HG03025 (cell line): ENCODE measurements around the gene TMEM100.
A peak's percentile ranks its signal among the peaks of the same experiment; 100 is the strongest.

Experiments used
- ATAC-seq: cut with Tn5 transposase; IDR thresholded peaks from one replicate; pipeline ENCODE4 v1.9.1; 2021; ENCODE audit warnings: mild to moderate bottlenecking, moderate library complexity; ENCODE audit not compliant: unreplicated experiment, low FRiP score

The TMEM100 gene

GRCh38 chr17:55745258-55745657 lies 22.6 kb upstream of the TMEM100 start:
- ATAC-seq: no peak

DNA sequence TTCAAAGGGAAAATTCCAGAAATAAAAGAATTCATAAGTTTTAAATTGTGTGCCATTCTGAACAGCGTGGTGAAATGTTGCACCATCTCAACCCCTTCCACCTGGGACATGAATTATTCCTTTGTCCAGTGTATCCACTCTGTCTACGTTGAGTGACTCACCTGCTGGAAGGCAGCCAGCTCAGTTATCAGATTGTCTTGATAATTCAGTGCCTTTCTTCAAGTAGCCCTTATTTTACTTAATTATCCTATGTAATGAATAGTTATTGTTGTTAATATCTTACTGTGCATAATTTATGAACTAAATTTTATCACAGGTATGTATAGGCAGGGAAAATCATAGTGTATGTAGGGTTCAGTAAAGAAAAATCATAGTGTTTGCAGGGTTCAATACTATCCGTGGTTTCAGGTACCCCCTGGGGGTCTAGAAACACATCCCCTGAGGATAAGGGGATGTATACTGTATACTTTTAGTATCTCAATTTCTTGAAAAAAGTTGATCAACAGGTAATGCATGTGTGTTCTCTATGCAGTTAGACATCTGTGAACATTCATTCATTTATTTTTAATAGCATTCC lies 20.5 kb upstream of the TMEM100 start:
- ATAC-seq: peak; percentile 19

DNA sequence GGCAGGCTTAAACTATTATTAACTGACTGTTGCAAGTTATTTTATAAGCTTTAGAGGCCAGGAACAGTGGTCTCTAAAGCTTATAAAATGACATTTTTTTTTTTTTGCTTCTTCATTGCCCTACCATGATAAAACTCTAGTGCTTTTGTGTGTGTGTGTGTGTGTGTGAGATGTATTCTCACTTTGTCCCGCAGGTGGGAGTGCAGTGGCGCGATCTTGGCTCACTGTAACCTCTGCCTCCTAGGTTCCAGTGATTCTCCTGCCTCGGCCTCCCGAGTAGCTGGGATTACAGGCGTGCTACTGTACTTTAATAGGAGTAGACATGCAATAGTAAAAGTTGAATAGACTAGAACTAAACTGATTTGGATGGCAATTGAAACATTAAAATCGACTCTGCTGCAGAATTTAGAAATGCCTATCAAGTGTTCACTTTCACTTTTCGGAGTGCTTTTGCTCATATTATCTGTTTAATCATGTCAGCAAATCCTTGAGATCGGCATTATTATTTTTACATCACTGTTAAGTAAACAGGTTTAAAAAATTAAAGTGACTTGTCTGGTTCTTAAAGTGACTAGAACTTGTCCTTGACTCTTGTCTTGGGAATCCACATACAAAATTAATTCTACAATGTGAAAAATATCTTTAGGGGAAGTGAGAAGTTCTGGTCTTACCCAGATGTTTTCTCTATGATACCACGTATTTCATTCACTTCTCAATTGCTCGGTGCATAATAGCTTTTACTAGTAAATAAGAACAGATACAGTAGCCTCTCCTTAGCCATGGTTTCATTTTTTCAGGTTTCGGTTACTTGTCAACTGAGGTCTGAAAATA lies 19.8 kb upstream of the TMEM100 start:
- peak; percentile 92 for ATAC-seq

GRCh38 chr17:55741356-55741700 lies 18.7 kb upstream of the TMEM100 start:
- ATAC-seq: no peak

DNA sequence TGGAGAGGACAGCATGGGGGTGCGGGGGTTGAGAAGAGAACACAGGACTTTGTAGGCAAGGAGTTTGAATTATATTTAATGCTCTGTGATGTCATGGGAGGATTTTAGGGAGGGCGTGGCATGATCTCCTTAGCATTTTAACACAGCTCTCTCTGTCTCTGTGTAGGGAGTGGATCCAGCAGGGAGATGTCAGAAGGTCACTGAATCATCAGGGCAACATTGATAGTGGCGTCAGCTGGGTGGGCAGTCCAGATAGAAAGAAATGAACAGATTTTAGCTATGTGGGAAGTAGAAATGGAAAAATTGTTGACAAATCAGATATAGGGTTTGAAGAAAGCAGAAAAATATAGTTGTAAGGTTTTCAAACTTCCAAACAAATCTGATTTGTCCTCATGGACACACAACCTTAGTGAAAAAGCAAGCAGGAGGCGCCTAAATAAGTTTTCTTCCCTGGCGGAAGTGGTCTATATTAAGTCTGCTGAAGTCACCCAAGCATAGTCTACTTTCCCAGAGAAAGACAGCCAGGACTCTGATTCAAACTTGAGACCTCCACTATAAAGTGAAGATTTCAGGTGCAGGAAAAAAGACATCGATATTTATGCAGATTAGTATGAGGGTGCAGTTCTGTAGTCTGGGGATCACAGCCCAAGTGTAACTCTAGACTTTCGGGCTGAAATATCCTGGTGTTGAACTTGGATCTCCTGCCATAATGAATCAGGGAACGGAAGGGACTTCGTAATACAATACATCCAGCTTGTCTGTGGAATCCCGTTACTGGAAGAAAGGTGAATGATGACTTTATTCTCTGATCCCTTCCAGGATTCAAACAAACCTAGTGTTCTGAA lies 18.1 kb upstream of the TMEM100 start:
- ATAC-seq: no peak

- ATAC-seq: no peak
These were observed 15.4 kb upstream of the TMEM100 start for GRCh38 chr17:55737976-55738501.

- no peak for ATAC-seq
These were observed 13.2 kb upstream of the TMEM100 start for GRCh38 chr17:55735731-55736405.

DNA sequence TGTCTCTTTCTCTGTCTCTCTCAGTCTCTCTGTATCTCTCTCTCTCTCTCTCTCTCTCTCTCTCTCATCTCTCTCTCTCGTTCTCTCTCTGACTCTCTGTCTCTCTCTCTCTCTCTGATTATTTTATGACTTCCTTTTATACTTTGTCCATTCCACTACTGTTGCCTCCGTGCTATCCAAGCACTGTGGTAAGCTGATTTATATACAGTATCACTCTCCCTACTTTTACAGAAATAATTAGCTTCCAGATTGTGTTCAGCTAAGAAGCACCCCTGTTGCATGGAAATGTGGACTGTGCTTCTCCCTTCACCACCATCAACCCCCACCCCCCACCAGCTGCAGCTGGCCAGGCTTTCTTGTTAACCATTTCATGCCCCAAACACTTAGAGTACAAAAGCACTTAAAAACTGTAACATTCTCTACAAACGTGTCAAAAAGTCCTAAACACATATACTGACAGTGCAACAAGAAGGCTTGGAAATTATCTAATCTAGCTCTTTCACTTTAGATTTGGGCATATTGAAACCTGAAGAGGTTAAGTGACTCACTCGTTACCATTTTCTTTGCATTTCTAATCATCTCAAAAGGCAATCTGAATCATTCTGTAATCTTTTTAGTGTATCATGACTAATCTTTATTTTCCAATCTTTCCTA lies 11.6 kb upstream of the TMEM100 start:
- ATAC-seq: no peak

DNA sequence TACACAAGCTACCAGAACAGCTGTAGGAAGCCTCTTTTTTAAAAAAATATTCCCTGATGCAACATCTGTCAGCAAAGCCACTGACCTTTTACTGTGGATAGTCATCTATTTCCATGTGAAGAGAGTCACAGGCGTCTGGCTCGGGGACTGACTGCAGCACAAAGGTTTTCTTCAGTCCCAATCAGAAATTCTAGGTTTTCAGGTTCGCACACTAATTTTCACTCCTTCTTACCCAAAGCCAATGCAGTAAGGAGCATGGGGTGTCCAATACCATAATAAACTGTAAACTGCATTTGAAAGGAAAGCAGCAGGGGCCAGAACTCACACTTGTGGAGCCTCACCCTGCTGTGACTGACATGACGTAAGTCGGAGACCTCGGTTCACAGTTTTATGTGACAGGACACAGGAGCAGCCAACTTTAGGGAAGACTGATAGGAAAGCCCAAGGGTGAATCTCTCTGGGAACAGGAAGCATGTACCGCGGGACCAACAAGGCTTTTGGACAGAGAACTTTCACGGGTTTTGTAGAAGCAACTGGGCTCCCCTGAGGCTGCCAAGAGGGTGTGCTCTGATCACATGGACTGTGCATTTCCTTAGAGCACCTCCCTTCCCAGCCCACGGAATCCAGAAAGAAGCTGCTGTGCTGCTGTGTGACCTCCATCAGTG lies 9.1 kb upstream of the TMEM100 start:
- no peak for ATAC-seq

- no peak for ATAC-seq
These were observed 8.1 kb upstream of the TMEM100 start for GRCh38 chr17:55730808-55731207.

DNA sequence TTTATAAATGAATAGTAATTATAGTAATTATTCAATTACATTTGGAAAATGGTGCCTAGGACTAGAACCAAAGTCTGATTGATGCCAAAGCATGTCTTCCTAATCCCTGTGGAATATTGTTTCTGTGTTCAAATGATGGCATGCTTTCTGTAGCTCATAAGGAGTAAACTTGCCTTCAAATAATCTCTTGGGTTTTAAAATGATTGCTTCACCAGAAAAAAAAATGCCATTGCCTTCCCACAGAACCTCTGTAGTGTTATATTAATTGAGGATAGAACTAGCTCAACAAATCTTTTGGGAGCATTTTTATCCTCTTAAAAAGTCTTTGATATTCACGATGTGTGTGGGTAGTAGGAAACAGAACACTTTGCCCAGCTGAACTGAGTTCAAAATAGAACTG lies 7.7 kb upstream of the TMEM100 start:
- no peak for ATAC-seq

GRCh38 chr17:55729484-55729883 lies 6.8 kb upstream of the TMEM100 start:
- ATAC-seq: no peak

DNA sequence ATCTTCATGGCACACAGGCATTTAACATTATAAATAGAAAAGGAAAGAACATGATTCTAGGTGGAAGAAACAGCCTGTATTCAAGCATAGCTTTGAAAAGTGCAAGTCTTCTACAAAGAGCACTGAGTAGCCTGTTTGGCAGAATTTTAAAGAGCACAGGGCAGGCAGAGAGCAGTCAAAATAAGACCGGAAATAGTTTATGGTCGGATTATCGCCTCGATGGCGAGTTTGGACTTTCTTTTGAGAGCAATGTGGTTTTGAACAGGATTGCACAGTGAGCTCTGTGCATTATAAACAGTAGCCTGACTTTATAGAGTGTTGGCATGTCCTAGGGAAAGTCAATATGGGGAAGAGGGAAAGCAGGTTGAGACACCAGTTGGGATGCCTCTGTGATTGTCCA lies 6.2 kb upstream of the TMEM100 start:
- ATAC-seq: no peak

GRCh38 chr17:55728361-55728760 lies 5.7 kb upstream of the TMEM100 start:
- no peak for ATAC-seq

GRCh38 chr17:55727920-55728319 lies 5.3 kb upstream of the TMEM100 start:
- ATAC-seq: no peak

DNA sequence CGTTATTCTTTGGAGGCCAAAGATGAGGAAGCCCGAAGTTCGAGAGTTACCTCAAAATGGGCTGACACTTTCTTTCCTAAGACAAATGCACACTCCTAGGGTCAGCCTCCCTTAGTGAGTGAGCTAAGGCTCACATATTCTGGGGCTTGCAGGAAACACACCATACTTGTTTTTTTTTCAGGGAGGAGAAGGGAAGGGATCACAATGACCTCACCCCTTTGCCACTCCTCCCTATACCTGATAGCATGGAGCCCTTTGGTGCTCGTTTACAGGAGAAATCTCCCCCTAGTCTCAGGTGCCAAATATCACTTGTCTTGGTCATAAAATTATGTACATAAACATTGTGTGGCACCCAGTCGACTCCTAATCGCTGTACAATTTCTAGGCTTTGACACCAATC lies 4.6 kb upstream of the TMEM100 start:
- ATAC-seq: no peak

DNA sequence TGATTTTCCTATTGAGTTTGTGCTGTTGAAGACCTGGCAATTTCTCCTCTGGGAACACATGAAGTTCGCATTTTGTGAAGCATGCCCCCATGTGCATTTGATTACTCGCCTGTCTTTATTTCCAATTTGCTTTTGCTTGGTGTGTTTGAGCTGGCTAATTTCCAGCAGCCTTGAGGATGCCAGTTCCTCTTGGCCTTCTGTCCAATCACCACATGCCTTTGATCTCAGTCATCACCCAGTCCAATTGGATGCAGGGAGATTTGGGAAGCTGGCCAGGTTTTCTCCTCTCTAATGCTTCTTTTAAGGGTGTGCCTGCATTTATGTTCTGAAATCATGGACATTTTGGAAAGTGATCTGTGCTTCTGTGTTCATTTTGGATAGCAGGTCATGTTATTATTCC lies 3.8 kb upstream of the TMEM100 start:
- no peak for ATAC-seq

DNA sequence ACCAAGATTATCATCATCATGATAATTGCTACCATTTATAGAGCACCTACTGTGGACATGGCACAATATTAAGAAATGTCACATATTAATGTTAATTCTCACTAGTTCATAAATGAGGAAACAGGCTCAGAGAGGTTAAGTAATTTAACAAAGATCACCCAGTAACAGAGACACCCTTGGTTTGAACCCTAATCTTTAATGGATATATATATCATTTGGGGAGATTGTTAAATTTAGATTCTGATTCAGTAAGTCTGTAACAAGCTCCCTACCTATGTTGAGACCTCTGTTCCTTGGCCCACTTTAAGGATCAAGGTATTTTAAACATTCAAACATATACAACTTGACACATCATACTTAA lies 804 bp upstream of the TMEM100 start:
- ATAC-seq: no peak

GRCh38 chr17:55722016-55722736 lies 488 bp downstream of the TMEM100 start:
- no peak for ATAC-seq
